GM20000 (cell line): ENCODE results near the gene TMEM209.
"Not testable (repeated sequence)": the region's sequence is repeated elsewhere in the genome, so short reads cannot be mapped to it uniquely, and the experiment has no call there.

Experiments
- DNase-seq: peaks from one replicate; pipeline ENCODE4 v3.0.0; 2012; ENCODE audit warnings: low spot score
- CTCF ChIP-seq: IDR thresholded peaks from 2 replicates; pipeline ENCODE4 v1.5.1; 2012; ENCODE audit warnings: mild to moderate bottlenecking, control low read depth; ENCODE audit errors: extremely low read depth, missing control alignments

The TMEM209 gene

GRCh38 chr7:130195396-130195795 is 9.8 kb downstream of the TMEM209 start:
- TF ChIP-seq CTCF, result no peak
- DNase-seq, result no peak

- TF ChIP-seq CTCF, result no peak
- no peak for DNase-seq
These were observed 13.4 kb downstream of the TMEM209 start for GRCh38 chr7:130191791-130192190.

GRCh38 chr7:130189343-130189742 is 15.9 kb downstream of the TMEM209 start:
- no peak for DNase-seq
- no peak for TF ChIP-seq CTCF

- no peak for TF ChIP-seq CTCF
- DNase-seq, result no peak
These were observed 17.8 kb downstream of the TMEM209 start for GRCh38 chr7:130187360-130187759.

GRCh38 chr7:130184349-130184748 is 20.9 kb downstream of the TMEM209 start:
- not testable (repeated sequence) for DNase-seq

- DNase-seq, result peak; percentile 33
- no peak for TF ChIP-seq CTCF
These were observed 22.2 kb downstream of the TMEM209 start for GRCh38 chr7:130182990-130183389.

- no peak for DNase-seq
- TF ChIP-seq CTCF, result no peak
These were observed 24.0 kb downstream of the TMEM209 start for GRCh38 chr7:130181263-130181605.

- no peak for DNase-seq
- TF ChIP-seq CTCF, result no peak
These were observed 24.5 kb downstream of the TMEM209 start for GRCh38 chr7:130180571-130181262.
